Gastrocnemius medialis (tissue), 4 donors: ENCODE results near the gene KEL. TPM values are rescaled to one million over a fixed set of nuclear protein-coding genes. Genes with fewer than 3 reads are reported as not detected.

Source experiments
- ATAC-seq, 2 donors: fragments of 150-250 bp; one replicate each; pipeline ENCODE4 v1.9.1; 2016
- DNase-seq, 2 donors: peaks; one replicate each; pipeline ENCODE4 v3.0.0-alpha.2; 2019
- H3K27ac ChIP-seq, 4 donors: fragments of 200-600 bp; sonication (generic); 1 replicate in 1 of 4; 2 replicates in 3 of 4; pipeline ENCODE4 v1.5.1; 2016 to 2018; ENCODE audit warnings: mild to moderate bottlenecking in 2 of 4, moderate library complexity in 1 of 4
- H3K27me3 ChIP-seq, 3 donors: fragments of 200-600 bp; sonication (generic) in 2 of 3; 1 replicate in 1 of 3; 2 replicates in 2 of 3; pipeline versions ENCODE4 v1.5.1 to v1.6.0; 2016 to 2019; ENCODE audit warnings: mild to moderate bottlenecking in 1 of 3, moderate library complexity in 1 of 3
- H3K36me3 ChIP-seq, 2 donors: fragments of 200-600 bp; sonication (generic) in 1 of 2; one replicate each; pipeline ENCODE4 v1.5.1; 2017 to 2018
- H3K4me1 ChIP-seq, 2 donors: fragments of 200-600 bp; sonication (generic) in 1 of 2; one replicate each; pipeline ENCODE4 v1.5.1; 2016 to 2017; ENCODE audit warnings: mild to moderate bottlenecking in 2 of 2
- H3K4me3 ChIP-seq, 4 donors: fragments of 200-600 bp; sonication (generic) in 3 of 4; 1 replicate in 1 of 4; 2 replicates in 3 of 4; pipeline ENCODE4 v1.5.1; 2016 to 2019; ENCODE audit warnings: mild to moderate bottlenecking in 2 of 4
- H3K9me3 ChIP-seq, 3 donors: fragments of 200-600 bp; sonication (generic) in 2 of 3; 1 replicate in 1 of 3; 2 replicates in 2 of 3; pipeline ENCODE4 v1.5.1; 2016 to 2019
- POLR2A ChIP-seq, 2 donors: fragments of 450-650 bp; IDR thresholded peaks; one replicate each; pipeline ENCODE4 v1.6.1; 2017; ENCODE audit warnings: antibody characterized with exemption in 2 of 2, mild to moderate bottlenecking in 2 of 2, moderate library complexity in 2 of 2
- in situ Hi-C, 4 donors: fragments of 200-750 bp; cut with MboI; loops; one replicate each; pipeline versions ENCODE4 v1.15.0 to v1.8.0; 2017; ENCODE audit warnings: low sequenced_read_pairs in 4 of 4
- intact Hi-C: fragments of 100-400 bp; cut with DNase I; formaldehyde crosslinking; loops from one replicate; pipeline ENCODE4 v1.15.1; 2023; ENCODE audit warnings: low total_unique reads
- total RNA-seq, 4 donors: library from RNA; depleted of rRNA; stranded (reverse); fragments of >200 nt; gene quantifications; one replicate each; pipeline versions ENCODE4 v1.1.0 to v1.2.3, GENCODE V29; 2016
- TF ChIP-seq, protein P1 (sequence below), 5 experiments: fragments of 450-650 bp in 3 of 5; fragments of 200-600 bp in 2 of 5; sonication (generic) in 2 of 5; IDR thresholded peaks in 4 of 5; conservative IDR thresholded peaks in 1 of 5; 1 replicate in 4 of 5; 2 replicates in 1 of 5; pipeline ENCODE4 v1.5.1; 2016 to 2019; ENCODE audit warnings: antibody characterized with exemption in 5 of 5, mild to moderate bottlenecking in 3 of 5, moderate library complexity in 3 of 5

KEL gene
- total RNA-seq, 4 donors from 2014 or later, result not detected

DNA sequence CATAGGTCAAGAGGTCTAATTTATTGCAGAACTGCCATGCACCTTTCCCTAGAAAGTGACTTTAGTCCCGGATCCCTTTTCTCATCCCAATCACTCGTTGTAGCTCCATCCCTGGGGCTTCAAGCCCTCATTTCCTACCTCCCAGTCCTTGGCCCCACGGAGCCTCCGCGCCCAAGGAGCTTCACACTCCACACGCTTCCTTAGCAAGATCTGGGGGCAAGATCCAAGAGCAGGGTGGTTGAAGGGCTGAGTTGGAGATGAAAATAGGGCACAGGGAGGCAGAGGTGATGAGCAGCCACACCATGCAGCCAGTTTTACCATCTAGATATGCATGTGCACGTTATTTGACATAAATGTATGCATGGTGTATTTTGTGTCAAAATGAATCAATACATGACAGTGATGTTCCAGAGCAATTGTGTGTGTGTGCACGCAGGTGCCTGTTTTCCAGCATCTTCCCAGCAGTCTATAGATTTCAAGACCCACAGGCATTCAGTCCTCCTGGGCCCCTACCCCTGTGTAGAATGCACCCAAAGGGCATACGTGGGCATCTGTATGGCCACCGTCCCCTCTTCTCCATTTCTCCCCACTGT is 70.6 kb downstream of the KEL start:
- Histone ChIP-seq H3K4me3 (no peak overlapping the region), H3K36me3 (no peaks in the 10 kb centered on the region), H3K9me3 (no peaks in the 10 kb centered on the region), H3K4me1 (no peaks in the 10 kb centered on the region), H3K27ac (no peak overlapping the region), H3K27me3 (peaks cover 0 to 4% (median 0%) of the 10 kb centered on the region in 3 donors)
- ATAC-seq (no peak), DNase-seq (no peak)
- no peak for TF ChIP-seq POLR2A (IDR thresholded peaks at IDR 0.05)
- TF ChIP-seq, protein P1, sequence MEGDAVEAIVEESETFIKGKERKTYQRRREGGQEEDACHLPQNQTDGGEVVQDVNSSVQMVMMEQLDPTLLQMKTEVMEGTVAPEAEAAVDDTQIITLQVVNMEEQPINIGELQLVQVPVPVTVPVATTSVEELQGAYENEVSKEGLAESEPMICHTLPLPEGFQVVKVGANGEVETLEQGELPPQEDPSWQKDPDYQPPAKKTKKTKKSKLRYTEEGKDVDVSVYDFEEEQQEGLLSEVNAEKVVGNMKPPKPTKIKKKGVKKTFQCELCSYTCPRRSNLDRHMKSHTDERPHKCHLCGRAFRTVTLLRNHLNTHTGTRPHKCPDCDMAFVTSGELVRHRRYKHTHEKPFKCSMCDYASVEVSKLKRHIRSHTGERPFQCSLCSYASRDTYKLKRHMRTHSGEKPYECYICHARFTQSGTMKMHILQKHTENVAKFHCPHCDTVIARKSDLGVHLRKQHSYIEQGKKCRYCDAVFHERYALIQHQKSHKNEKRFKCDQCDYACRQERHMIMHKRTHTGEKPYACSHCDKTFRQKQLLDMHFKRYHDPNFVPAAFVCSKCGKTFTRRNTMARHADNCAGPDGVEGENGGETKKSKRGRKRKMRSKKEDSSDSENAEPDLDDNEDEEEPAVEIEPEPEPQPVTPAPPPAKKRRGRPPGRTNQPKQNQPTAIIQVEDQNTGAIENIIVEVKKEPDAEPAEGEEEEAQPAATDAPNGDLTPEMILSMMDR (IDR thresholded peaks at IDR 0.05 in 4 of 5, conservative IDR thresholded peaks at IDR 0.05 in 1 of 5), result no peak
- in situ Hi-C loops (no loop called here), intact Hi-C loops (no loop called here)

Other genes with a start within 250 kb of the KEL start
- not detected for gene PRSS1, start 212.9 kb downstream of the KEL start, total RNA-seq
- not detected for gene PRSS2, start 191.4 kb downstream of the KEL start, total RNA-seq
- gene EPHB6, start 107.3 kb downstream of the KEL start, total RNA-seq, result 1 to 10 TPM; 2.0 to 8.9 (median 2.8) TPM
- gene TRPV6, start 76.6 kb downstream of the KEL start, total RNA-seq, result not detected
- not detected for gene TRPV5, start 28.6 kb downstream of the KEL start, total RNA-seq
- not detected for gene LLCFC1, start 22.9 kb downstream of the KEL start, total RNA-seq
- not detected for gene OR9A2, start 64.8 kb upstream of the KEL start, total RNA-seq
- gene OR6V1, start 90.0 kb upstream of the KEL start, total RNA-seq, result not detected
- not detected for gene PIP, start 169.7 kb upstream of the KEL start, total RNA-seq
- gene TAS2R39, start 221.1 kb upstream of the KEL start, total RNA-seq, result not detected